Activated CD8-positive, alpha-beta memory T cell treated with anti-CD3 and anti-CD28 coated beads, Interleukin-2, amount 50 U/mL, for 4 hours (primary cell): Measurements from ENCODE around the gene MCUB.

Source experiments
- DNase-seq: peaks from one replicate; pipeline ENCODE4 v3.0.0-alpha.2; 2020

The MCUB gene

DNA sequence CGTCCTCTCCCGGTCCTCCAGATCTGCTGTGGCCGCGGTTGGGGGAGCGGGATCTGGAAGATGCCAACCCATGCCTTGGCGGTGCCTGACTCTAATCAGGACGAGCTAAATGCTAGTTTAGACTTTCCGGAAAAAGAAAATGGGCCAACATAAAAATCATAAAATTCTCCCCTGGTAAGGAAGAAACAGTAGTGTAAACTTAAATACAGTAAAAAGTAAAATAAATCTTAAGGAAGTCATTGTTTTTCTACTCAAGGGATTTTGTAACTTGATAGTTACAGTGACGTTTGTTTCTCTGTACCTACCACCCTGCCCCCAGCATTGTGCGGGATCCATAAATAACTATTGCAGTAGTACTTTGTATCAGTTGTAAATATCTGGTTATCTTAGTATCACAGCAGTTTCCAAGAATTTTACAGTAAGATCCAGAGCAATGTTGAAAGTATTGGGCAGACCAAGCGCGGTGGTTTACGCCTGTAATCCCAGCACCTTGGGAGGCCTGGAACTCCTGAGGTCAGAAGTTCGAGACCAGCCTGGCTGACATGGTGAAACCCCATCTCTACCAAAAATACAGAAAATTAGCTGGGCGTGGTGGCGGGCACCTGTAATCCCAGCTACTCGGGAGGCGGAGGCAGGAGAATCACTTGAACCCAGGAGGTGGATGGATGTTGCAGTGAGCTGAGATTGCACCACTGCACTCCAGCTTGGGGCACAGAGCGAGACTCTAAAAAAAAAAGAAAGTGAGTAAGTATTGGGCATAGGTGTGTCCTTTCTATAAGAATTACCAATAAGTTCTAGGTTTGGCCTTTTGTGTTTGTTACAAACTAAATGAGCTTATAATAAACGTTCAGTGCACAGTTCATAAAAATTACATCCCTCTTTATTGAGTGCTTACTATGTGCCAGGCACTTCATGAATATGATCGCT, 170.8 kb downstream of the MCUB start:
- DNase-seq = no peak

DNA sequence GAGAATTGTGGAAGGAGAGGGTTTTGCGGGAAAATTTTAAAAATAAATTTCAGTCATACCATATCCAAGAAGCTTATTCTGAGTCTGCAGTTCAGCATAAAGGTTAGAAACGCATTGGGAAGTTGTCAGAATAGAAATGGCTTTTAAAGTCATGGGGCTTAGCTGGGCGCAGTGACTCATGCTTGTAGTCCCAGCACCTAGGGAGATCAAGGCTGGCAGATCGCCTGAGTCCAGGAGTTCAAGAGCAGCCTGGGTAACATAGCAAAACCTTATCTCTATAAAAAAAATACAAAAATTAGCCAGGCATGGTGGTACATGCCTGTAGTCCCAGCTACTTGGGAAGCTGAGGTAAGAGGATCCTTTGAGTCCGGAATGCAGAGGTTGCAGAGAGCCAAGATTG, 173.7 kb downstream of the MCUB start:
- DNase-seq = no peak

DNA sequence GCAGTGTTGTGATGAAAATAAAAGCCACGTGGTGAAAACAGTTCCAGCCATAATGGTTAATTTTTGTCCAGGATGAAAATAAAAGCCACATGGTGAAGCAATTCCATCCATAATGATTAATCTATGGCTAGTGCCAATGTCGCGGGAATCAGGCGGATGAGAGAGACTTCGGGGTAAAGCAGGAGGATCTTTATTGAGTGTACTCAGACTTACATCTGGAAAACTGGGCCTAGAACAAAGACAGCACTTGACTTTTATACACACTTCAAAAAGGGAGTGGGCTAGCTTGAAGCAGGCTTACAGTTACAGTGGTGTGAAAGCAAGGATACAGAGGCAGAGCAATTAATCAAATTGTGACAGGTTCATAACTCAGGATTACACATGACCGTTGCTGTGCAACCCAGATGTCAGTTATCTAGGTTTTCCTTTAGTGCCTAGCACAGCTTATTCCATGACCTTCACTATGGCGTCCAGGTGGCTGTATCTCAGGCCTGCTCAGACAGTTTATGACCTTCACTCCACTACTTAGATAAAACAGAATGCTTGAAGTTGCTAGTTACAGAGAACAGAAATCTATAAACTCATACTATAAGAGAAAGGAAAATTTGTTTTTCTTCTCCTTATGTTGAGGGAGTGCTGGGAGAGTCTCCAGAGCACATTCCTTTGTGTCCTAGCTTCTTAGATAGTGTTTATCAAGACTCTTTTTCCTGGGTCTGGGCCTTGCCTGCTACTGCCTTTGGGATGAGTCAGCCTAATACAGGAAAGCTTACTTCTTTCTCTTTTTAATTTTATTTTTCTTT, 175.7 kb downstream of the MCUB start:
- no peak for DNase-seq
